Measurements from ENCODE around the gene CLPTM1.
"Not testable (repeated sequence)": the region's sequence is repeated elsewhere in the genome, so short reads cannot be mapped to it uniquely, and the experiment has no call there.

- not testable (repeated sequence) for TF ChIP-seq CREB5 (CRISPR knock-in tag; IDR thresholded peaks at IDR 0.05; ENCODE audit: low read depth); PATZ1 (CRISPR knock-in tag; IDR thresholded peaks at IDR 0.05; ENCODE audit: borderline replicate concordance)
These were observed 45.5 kb downstream of the CLPTM1 start for GRCh38 chr19:45000665-45001064.
